K562 (cell line): Measurements from ENCODE around the gene USP32.

ENCODE experiments used
- DDX20 ChIP-seq: fragments of 450-650 bp; IDR thresholded peaks from 2 replicates; pipeline ENCODE4 v1.6.1; 2016; ENCODE audit warnings: missing genetic modification characterization, low read depth, mild to moderate bottlenecking, missing compliant biosample characterization, moderate library complexity
- HDAC2 ChIP-seq: fragments of 450-650 bp; IDR thresholded peaks from 2 replicates; pipeline ENCODE4 v1.6.1; 2016; ENCODE audit warnings: mild to moderate bottlenecking
- JUN ChIP-seq, 2 experiments: sonication (generic) in 1 of 2; formaldehyde crosslinking in 1 of 2; IDR thresholded peaks; 2 replicates each; pipeline versions ENCODE4 v1.6.1 to v1.8.0; 2012 to 2022; ENCODE audit warnings: borderline replicate concordance in 2 of 2, mild to moderate bottlenecking in 2 of 2, improper control_type of control experiment in 1 of 2, low read depth in 1 of 2, low read length in 1 of 2, missing genetic modification reagents in 1 of 2
- TAF1 ChIP-seq: IDR thresholded peaks from 2 replicates; pipeline ENCODE4 v1.6.1; 2011; ENCODE audit warnings: mild to moderate bottlenecking, low read length, moderate library complexity; ENCODE audit not compliant: insufficient read depth, control insufficient read depth, severe bottlenecking; ENCODE audit errors: extremely low read depth
- TF ChIP-seq, protein P1 (sequence below): fragments of 250-450 bp; sonication (Bioruptor Pico); IDR thresholded peaks from 2 replicates; pipeline ENCODE4 v1.8.0; 2021; ENCODE audit warnings: mild to moderate bottlenecking, moderate library complexity

DNA sequence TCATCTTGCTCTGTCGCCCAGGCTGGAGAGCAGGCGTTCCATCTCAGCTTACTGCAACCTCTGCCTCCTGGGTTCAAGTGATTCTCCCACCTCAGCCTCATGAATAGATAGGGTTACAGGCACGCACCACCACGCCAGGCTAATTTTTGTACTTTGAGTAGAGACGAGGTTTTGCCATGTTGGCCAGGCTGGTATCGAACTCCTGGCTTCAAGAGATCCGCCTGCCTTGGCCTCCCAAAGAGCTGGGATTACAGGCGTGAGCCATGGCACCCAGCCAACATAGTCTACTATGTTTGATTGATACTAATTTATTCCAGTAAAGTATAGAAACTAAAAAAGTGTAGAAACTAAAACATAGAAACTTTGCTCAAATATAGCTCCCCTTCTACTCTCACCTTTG lies 147.3 kb downstream of the USP32 start:
- TF ChIP-seq JUN (IDR thresholded peaks at IDR 0.05; ENCODE audit: borderline replicate concordance, low read depth, low read length), result no peak
- TF ChIP-seq JUN (CRISPR knock-in tag; IDR thresholded peaks at IDR 0.05; ENCODE audit: borderline replicate concordance), result no peak
- TF ChIP-seq HDAC2, result no peak
- no peak for TF ChIP-seq DDX20 (tag)
- TF ChIP-seq, protein P1, sequence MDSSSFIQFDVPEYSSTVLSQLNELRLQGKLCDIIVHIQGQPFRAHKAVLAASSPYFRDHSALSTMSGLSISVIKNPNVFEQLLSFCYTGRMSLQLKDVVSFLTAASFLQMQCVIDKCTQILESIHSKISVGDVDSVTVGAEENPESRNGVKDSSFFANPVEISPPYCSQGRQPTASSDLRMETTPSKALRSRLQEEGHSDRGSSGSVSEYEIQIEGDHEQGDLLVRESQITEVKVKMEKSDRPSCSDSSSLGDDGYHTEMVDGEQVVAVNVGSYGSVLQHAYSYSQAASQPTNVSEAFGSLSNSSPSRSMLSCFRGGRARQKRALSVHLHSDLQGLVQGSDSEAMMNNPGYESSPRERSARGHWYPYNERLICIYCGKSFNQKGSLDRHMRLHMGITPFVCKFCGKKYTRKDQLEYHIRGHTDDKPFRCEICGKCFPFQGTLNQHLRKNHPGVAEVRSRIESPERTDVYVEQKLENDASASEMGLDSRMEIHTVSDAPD, result no peak
- TF ChIP-seq TAF1, result no peak
